Astrocyte of the spinal cord (primary cell): ENCODE measurements around the gene NDUFB3.
"Not testable (repeated sequence)": the region's sequence is repeated elsewhere in the genome, so short reads cannot be mapped to it uniquely, and the experiment has no call there.

Experiments
- DNase-seq: peaks from one replicate; pipeline ENCODE4 v3.0.0; 2011; ENCODE audit warnings: low read depth, low spot score
- H3K4me3 ChIP-seq: 2 replicates; pipeline ENCODE4 v1.5.1; 2011; ENCODE audit warnings: low read depth, mild to moderate bottlenecking, low read length, moderate library complexity
- CTCF ChIP-seq: IDR thresholded peaks from 2 replicates; pipeline ENCODE4 v1.5.1; 2012; ENCODE audit warnings: low read depth, mild to moderate bottlenecking, low read length, inconsistent platforms
- in situ Hi-C: cut with HindIII; loops from 2 replicates; pipeline ENCODE4 v1.10.0; 2017; ENCODE audit warnings: low sequenced_read_pairs

NDUFB3 gene

GRCh38 chr2:201110615-201111014 lies 38.8 kb downstream of the NDUFB3 start:
- no peak for TF ChIP-seq CTCF
- in situ Hi-C loops, result no loop called here
- no peak for DNase-seq
- no peak overlapping the region for H3K4me3 ChIP-seq

GRCh38 chr2:201111096-201111495 lies 39.3 kb downstream of the NDUFB3 start:
- H3K4me3 ChIP-seq, result no peak overlapping the region
- in situ Hi-C loops, result no loop called here
- TF ChIP-seq CTCF, result no peak
- DNase-seq, result no peak

- in situ Hi-C loops, result no loop called here
- DNase-seq, result no peak
These were observed 42.5 kb downstream of the NDUFB3 start for GRCh38 chr2:201114350-201114749.

GRCh38 chr2:201114846-201115245 lies 43.0 kb downstream of the NDUFB3 start:
- no peak for DNase-seq
- no peak overlapping the region for H3K4me3 ChIP-seq
- TF ChIP-seq CTCF, result no peak
- in situ Hi-C loops, result no loop called here

More at GRCh38 chr2:201114350-201114749, 42.5 kb downstream of the NDUFB3 start:
- TF ChIP-seq CTCF, result no peak
- no peak overlapping the region for H3K4me3 ChIP-seq

- no peak for TF ChIP-seq CTCF
- in situ Hi-C loops, result no loop called here
- DNase-seq, result peak; percentile 85
- peak within 1 kb of the TSS; percentile 75 for H3K4me3 ChIP-seq
These were observed 44.5 kb downstream of the NDUFB3 start, which contains the start of gene CFLAR for GRCh38 chr2:201116115-201116958. Gene CFLAR, plus strand, starts transcription at chr2:201116164. Its CDS starts 13,702 bp downstream, at chr2:201129866.

- in situ Hi-C loops, result no loop called here
- peak overlapping the region; percentile 75 for H3K4me3 ChIP-seq
- TF ChIP-seq CTCF, result peak; percentile 40
- peak; percentile 87 for DNase-seq
These were observed 45.3 kb downstream of the NDUFB3 start for GRCh38 chr2:201116959-201117734.

- in situ Hi-C loops, DNase-seq: not testable (repeated sequence)
- H3K4me3 ChIP-seq, result peak overlapping the region; percentile 75
These were observed 45.9 kb downstream of the NDUFB3 start for GRCh38 chr2:201117735-201118094.
